Measurements from ENCODE around the gene OGG1. TPM values are rescaled to one million over a fixed set of nuclear protein-coding genes. Genes with fewer than 3 reads are reported as not detected.

Gene OGG1
- total and polyA plus RNA-seq, 9 of the 15 experiments (the other 6 are each of a cell fraction or from before 2014, with no cell fraction given) = 6.6 to 33.0 (median 24.4) TPM

GRCh38 chr3:9792405-9793160, 42.8 kb downstream of the OGG1 start, which contains the start of the genes ARPC4 and TADA3 (continued):
- peak; percentile 51; the same call in 1 of the 2 replicates for TF ChIP-seq ZNF407 (IDR thresholded peaks at IDR 0.05; ENCODE audit: low read depth)
- no peak; the same call in 1 of the 2 replicates for TF ChIP-seq MAFK (IDR thresholded peaks at IDR 0.05; ENCODE audit: low read length)
- TF ChIP-seq CREB3 (tag; conservative IDR thresholded peaks at IDR 0.05; ENCODE audit: low read depth) = 0 out of 2 replicates have a peak, but pooled peaks have one; percentile 4
- TF ChIP-seq NFRKB (IDR thresholded peaks at IDR 0.05; ENCODE audit: low read depth) = no peak
- TF ChIP-seq KAT2B (IDR thresholded peaks at IDR 0.05; ENCODE audit: low read depth, low read length) = no peak
- TF ChIP-seq ZNF584 (CRISPR knock-in tag; IDR thresholded peaks at IDR 0.05; ENCODE audit: low read depth) = no peak
- peak; percentile 100 for TF ChIP-seq PRDM10 (IDR thresholded peaks at IDR 0.05; ENCODE audit: partially characterized antibody)
